ENCODE results near the gene ZFAND3.

The ZFAND3 gene

DNA sequence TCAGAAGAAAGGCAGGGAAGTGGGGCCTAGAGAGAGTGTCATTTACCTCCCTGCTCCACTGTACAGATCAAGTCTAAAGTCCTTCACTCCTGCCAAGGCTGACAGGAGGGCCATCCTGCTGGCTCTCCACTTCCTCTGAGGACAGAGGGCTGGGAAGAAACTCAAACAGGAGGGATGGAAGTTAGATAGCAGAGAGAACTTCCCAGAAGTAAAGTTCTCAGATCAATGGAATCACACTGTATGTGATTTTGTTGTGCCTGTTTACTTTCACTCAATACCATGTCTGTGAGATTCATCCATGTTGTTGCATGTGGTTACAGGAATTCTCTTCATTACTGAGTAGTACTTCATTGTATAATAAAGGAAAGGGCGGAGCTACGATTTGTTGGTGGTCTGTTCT is 32.3 kb upstream of the ZFAND3 start:
- no peak overlapping the region for H3K4me3 ChIP-seq (ENCODE audit: low read length)
- TF ChIP-seq, protein P1, sequence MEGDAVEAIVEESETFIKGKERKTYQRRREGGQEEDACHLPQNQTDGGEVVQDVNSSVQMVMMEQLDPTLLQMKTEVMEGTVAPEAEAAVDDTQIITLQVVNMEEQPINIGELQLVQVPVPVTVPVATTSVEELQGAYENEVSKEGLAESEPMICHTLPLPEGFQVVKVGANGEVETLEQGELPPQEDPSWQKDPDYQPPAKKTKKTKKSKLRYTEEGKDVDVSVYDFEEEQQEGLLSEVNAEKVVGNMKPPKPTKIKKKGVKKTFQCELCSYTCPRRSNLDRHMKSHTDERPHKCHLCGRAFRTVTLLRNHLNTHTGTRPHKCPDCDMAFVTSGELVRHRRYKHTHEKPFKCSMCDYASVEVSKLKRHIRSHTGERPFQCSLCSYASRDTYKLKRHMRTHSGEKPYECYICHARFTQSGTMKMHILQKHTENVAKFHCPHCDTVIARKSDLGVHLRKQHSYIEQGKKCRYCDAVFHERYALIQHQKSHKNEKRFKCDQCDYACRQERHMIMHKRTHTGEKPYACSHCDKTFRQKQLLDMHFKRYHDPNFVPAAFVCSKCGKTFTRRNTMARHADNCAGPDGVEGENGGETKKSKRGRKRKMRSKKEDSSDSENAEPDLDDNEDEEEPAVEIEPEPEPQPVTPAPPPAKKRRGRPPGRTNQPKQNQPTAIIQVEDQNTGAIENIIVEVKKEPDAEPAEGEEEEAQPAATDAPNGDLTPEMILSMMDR (conservative IDR thresholded peaks at IDR 0.05; ENCODE audit: low read length), result no peak
- DNase-seq (ENCODE audit: low read depth), result no peak

DNA sequence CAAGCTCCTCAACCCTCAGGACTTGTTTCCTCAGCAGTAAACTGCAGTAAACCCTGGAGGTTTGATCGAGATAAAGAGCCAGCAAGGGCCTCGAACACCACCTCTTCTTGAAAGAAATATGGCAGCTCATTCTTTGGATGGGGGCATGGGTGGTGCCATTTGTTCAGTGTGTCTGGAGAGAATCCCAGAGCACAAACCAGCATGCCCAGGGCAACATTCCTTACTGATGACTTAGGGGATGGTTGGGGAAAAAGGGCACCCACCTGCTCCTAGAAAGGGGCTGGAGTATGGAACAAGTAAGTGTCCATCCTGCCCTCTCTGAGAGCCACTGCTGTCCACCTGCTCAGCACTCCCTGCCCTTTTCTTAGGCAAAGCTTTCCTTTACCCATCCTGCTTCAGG is 31.3 kb upstream of the ZFAND3 start:
- TF ChIP-seq, protein P1 (conservative IDR thresholded peaks at IDR 0.05; ENCODE audit: low read length), result no peak
- H3K4me3 ChIP-seq (ENCODE audit: low read length), result no peak overlapping the region
- no peak for DNase-seq (ENCODE audit: low read depth)

DNA sequence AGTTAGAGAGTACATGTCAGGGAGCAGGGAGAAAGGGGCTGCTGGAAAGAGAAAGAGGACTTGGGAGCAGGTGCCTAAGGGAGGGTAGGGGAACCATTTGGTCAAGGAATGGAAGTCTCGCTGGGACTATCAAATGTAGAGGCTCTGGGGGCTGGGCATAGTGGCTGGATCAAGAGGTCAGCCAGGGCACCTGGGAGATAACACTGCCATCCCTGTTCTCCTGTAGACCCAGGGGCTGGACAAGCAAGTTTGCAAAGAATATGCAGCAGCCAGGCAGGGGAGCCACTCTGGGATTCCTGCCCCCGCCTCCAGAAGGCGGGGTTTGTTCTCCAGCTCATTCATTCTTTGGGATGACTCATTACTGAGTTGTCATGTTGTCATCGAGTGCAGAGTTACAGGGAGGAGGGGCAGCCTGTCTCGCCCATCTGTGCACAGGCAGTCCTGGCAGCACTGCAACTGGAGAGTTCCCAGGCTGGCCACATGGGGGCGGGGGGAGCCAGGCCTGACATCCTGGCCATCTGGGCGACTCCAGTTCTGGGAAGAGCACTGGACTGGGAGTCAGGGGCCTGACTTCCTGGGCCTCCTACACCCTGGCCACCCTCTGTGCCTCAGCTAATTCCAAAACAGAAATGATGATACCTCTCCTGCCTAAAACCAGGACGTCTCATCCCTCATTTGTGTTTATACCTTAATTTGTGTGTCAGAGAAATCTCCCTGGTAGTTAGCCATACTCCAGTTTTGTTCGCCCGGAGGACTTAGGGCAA is 28.2 kb upstream of the ZFAND3 start:
- TF ChIP-seq, protein P1 (conservative IDR thresholded peaks at IDR 0.05; ENCODE audit: low read length), result peak; percentile 85
- DNase-seq (ENCODE audit: low read depth), result peak; percentile 97
- H3K4me3 ChIP-seq (ENCODE audit: low read length), result no peak overlapping the region

DNA sequence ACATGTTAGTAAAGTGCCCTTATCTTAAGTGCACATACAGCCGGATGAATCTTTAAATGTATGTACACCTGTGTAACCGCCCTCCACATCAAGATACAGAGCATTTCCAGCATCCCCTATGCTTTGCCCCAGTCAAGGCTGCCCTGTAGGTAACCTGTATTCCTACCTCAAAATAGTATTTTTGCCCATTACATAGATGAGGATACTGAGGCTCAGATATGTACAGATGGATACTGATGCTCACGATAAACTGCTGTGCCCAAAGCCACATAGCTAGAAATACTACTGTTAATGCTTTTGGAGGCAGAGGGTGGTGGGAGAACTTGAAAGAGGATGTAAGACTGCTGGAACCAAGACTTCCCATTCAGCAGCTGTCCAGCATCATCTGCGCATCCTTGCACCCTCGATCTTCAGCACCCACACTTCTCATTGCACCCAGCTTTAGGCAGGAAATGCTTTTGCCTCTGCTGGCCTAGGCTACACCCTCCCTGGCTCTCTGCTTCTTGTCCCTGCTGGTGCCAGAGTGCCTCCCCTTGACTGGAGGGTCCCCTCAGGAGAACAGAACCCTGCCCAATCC is 27.0 kb upstream of the ZFAND3 start:
- H3K4me3 ChIP-seq (ENCODE audit: low read length), result no peak overlapping the region
- no peak for DNase-seq (ENCODE audit: low read depth)
- TF ChIP-seq, protein P1 (conservative IDR thresholded peaks at IDR 0.05; ENCODE audit: low read length), result no peak

DNA sequence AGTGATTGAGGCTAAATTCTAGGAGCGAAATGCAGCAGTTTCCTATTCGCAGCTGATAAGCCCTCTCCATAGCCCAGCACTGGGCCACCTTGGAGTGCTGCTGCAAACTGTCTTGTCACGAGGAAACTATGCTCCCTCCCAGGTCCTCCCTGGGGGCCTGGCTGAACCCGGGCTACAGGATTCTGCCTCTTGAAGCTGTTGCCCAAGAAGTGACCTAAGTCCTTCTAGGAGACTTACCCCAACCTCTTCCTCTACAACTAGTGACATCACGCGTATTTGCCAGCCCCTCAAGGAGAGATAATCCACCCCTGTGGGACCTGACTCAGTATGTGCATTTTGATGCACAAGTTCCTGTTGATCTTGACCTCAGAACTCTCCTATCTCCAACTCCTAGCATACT is 26.5 kb upstream of the ZFAND3 start:
- TF ChIP-seq, protein P1 (conservative IDR thresholded peaks at IDR 0.05; ENCODE audit: low read length), result no peak
- no peak overlapping the region for H3K4me3 ChIP-seq (ENCODE audit: low read length)
- peak; percentile 16 for DNase-seq (ENCODE audit: low read depth)

DNA sequence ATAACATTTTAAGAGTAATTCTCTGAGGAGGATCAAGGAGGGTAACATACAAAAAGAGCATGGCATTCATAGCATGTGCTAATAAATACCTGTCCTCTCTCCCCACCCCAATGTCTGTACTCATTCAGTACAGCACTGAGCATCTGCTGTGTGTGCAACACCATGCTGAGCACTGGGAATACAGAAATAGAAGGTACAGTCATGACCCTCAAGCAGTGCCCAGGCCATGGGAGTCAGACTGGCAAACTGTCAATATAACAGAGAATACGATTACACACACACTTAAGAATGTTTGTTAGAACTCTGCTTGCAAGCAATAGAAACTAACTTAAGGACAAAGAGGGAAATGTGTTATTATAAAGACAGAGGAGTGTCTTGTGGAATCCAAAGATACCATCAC is 24.7 kb upstream of the ZFAND3 start:
- TF ChIP-seq, protein P1 (conservative IDR thresholded peaks at IDR 0.05; ENCODE audit: low read length), result no peak
- DNase-seq (ENCODE audit: low read depth), result peak; percentile 80
- no peak overlapping the region for H3K4me3 ChIP-seq (ENCODE audit: low read length)
